ENCODE measurements around the gene OTOP3.

OTOP3 gene

GRCh38 chr17:74971069-74971841, 35.6 kb downstream of the OTOP3 start:
- no peak for TF ChIP-seq CTCF (IDR thresholded peaks at IDR 0.05; ENCODE audit: low read depth, low read length, missing control alignments)
- no peak overlapping the region for H3K27ac ChIP-seq
- in situ Hi-C loops (cut with HindIII; ENCODE audit: low pct_ligation_motif_present, low sequenced_read_pairs) = no loop called here
- H3K36me3 ChIP-seq (replicated peaks) = no peaks in the 10 kb centered on the region
- no peak overlapping the region for H3K4me3 ChIP-seq (ENCODE audit: low read depth, low read length)
- peaks cover 18% of the 10 kb centered on the region for H3K27me3 ChIP-seq (replicated peaks)
- no peak for DNase-seq

GRCh38 chr17:74971842-74972106, 36.1 kb downstream of the OTOP3 start:
- in situ Hi-C loops (cut with HindIII; ENCODE audit: low pct_ligation_motif_present, low sequenced_read_pairs) = no loop called here
- DNase-seq = no peak
- Histone ChIP-seq H3K4me3 (ENCODE audit: low read depth, low read length) (no peak overlapping the region), H3K27ac (no peak overlapping the region), H3K27me3 (replicated peaks) (peaks cover 18% of the 10 kb centered on the region), H3K36me3 (replicated peaks) (no peaks in the 10 kb centered on the region)
- TF ChIP-seq CTCF (IDR thresholded peaks at IDR 0.05; ENCODE audit: low read depth, low read length, missing control alignments) = no peak

- TF ChIP-seq CTCF (IDR thresholded peaks at IDR 0.05; ENCODE audit: low read depth, low read length, missing control alignments) = no peak
Measured at GRCh38 chr17:74972107-74972972, 36.6 kb downstream of the OTOP3 start, which contains the start of gene HID1. TSS of gene HID1 (minus strand) at chr17:74972759. CDS start at chr17:74972656, 103 bp downstream.

DNA sequence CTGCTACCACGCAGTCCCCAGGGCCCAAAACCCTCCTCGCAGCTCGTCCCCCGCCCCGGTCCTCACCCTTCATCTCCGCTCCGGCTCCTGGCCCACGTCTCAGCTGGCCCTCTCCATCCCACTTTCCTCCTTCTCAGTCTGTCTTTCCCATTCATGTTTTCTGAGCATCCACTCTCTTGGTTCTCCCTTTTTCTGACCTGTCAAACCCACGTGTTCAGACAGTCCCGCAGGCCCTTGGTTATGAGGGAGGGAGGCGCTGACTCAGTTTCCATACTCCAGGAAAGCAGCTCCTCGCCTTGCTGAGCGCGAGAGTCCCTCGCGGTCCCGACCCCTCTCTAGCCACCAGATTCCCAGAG, 37.3 kb downstream of the OTOP3 start:
- in situ Hi-C loops (cut with HindIII; ENCODE audit: low pct_ligation_motif_present, low sequenced_read_pairs) = no loop called here
- peaks cover 18% of the 10 kb centered on the region for H3K27me3 ChIP-seq (replicated peaks)
- no peak overlapping the region for H3K27ac ChIP-seq
- no peaks in the 10 kb centered on the region for H3K36me3 ChIP-seq (replicated peaks)
- TF ChIP-seq CTCF (IDR thresholded peaks at IDR 0.05; ENCODE audit: low read depth, low read length, missing control alignments) = no peak
- H3K4me3 ChIP-seq (ENCODE audit: low read depth, low read length) = no peak overlapping the region
- DNase-seq = no peak

More at GRCh38 chr17:74972107-74972972, 36.6 kb downstream of the OTOP3 start, which contains the start of gene HID1:
- no peaks in the 10 kb centered on the region for H3K36me3 ChIP-seq (replicated peaks)
- DNase-seq = no peak
- H3K27ac ChIP-seq = no peak within 1 kb of the TSS
- peak within 1 kb of the TSS; percentile 43 for H3K4me3 ChIP-seq (ENCODE audit: low read depth, low read length)
- in situ Hi-C loops (cut with HindIII; ENCODE audit: low pct_ligation_motif_present, low sequenced_read_pairs) = no loop called here
- peaks cover 18% of the 10 kb centered on the region for H3K27me3 ChIP-seq (replicated peaks)

GRCh38 chr17:74975943-74976342, 40.2 kb downstream of the OTOP3 start:
- Histone ChIP-seq H3K27me3 (replicated peaks) (peaks cover 16% of the 10 kb centered on the region), H3K4me3 (ENCODE audit: low read depth, low read length) (no peak overlapping the region), H3K27ac (no peak overlapping the region), H3K36me3 (replicated peaks) (no peaks in the 10 kb centered on the region)
- DNase-seq = no peak
- TF ChIP-seq CTCF (IDR thresholded peaks at IDR 0.05; ENCODE audit: low read depth, low read length, missing control alignments) = no peak
- in situ Hi-C loops (cut with HindIII; ENCODE audit: low pct_ligation_motif_present, low sequenced_read_pairs) = no loop called here
